ENCODE data around the gene ASPM.

DNA sequence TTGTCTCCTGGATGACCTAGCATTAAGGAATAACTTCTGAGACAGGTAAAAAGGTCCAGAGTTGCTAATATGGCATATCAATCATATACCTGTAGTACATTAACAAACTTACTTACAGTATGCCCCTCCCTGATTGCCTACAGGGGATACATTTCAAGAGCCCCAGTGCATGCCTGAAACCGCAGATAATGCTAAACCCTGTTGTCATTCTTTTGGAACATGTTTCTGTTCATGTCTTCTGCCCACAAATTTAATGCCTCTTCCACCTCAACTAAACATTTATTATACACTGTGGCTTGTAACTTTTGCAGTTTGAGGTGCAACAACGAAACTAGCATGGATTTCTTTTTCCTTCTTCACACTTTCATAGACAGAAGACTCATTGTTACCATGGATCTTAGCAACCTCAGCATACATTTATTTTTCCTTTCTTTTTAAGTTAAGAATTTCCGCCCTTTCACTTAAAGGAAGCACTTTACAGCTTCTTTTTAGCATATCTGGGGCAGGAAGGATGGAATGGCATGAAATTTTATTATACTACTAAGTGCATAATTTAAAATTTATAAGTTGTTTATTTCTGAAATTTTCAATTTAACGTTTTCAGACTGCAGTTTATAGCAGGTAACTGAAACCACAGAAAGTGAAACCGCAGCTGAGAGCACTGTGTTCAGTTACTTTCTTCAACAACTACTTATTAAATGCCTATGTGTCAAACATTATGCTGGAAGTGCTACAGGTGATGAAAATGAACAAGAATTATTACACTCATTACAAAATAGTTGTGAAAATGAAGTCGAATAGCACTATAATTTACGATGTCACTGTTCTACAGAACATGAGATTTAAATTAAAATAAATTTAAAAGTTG is 104.7 kb downstream of the ASPM start:
- no peak for TF ChIP-seq POLR2A (IDR thresholded peaks at IDR 0.05)
- no peak for TF ChIP-seq CTCF (IDR thresholded peaks at IDR 0.05)
